ENCODE results near the gene DPP9. TPM values are rescaled to one million over a fixed set of nuclear protein-coding genes. Genes with fewer than 3 reads are reported as not detected.

The DPP9 gene
- total and polyA plus RNA-seq, 2 of the 13 experiments (the other 11 are each of a cell fraction or from before 2014, with no cell fraction given), result 8.4 to 25.8 TPM

GRCh38 chr19:4669723-4670480 lies 53.7 kb downstream of the DPP9 start, which contains the start of gene MYDGF (continued):
- TF ChIP-seq ELF1 (CRISPR knock-in tag; IDR thresholded peaks at IDR 0.05) (no peak), ZFP36 (IDR thresholded peaks at IDR 0.05; ENCODE audit: borderline replicate concordance, low read depth, low read length, partially characterized antibody) (no peak), GFI1 (CRISPR knock-in tag; IDR thresholded peaks at IDR 0.05; ENCODE audit: borderline replicate concordance) (no peak), MAFF (IDR thresholded peaks at IDR 0.05; ENCODE audit: low read depth, low read length) (no peak), SMAD1 (CRISPR knock-in tag; IDR thresholded peaks at IDR 0.05; ENCODE audit: borderline replicate concordance, low read depth) (no peak), ZSCAN25 (CRISPR knock-in tag; IDR thresholded peaks at IDR 0.05) (peak; percentile 83), PBX2 (CRISPR knock-in tag; IDR thresholded peaks at IDR 0.05) (no peak), KLF11 (CRISPR knock-in tag; IDR thresholded peaks at IDR 0.05) (no peak), TBL1XR1 (IDR thresholded peaks at IDR 0.05; ENCODE audit: borderline replicate concordance, low read length, partially characterized antibody) (no peak), SRSF9 (IDR thresholded peaks at IDR 0.05; ENCODE audit: borderline replicate concordance, insufficient read depth, low read depth, low read length, poor library complexity, severe bottlenecking) (no peak), RORA (CRISPR knock-in tag; IDR thresholded peaks at IDR 0.05) (no peak), DPF2 (CRISPR knock-in tag; IDR thresholded peaks at IDR 0.05; ENCODE audit: borderline replicate concordance, low read depth) (no peak), ZSCAN31 (CRISPR knock-in tag; IDR thresholded peaks at IDR 0.05; ENCODE audit: low read depth) (0 out of 2 replicates have a peak, but pooled peaks have one; percentile 17), TRIM24 (CRISPR knock-in tag; IDR thresholded peaks at IDR 0.05) (no peak), HMG20B (CRISPR knock-in tag; conservative IDR thresholded peaks at IDR 0.05) (no peak), ZBTB2 (CRISPR knock-in tag; IDR thresholded peaks at IDR 0.05; ENCODE audit: low read depth) (peak; percentile 65), FOXJ3 (CRISPR knock-in tag; IDR thresholded peaks at IDR 0.05; ENCODE audit: borderline replicate concordance) (no peak), ZNF563 (CRISPR knock-in tag; IDR thresholded peaks at IDR 0.05) (0 out of 2 replicates have a peak, but pooled peaks have one; percentile 7)
- TF ChIP-seq, protein P1, sequence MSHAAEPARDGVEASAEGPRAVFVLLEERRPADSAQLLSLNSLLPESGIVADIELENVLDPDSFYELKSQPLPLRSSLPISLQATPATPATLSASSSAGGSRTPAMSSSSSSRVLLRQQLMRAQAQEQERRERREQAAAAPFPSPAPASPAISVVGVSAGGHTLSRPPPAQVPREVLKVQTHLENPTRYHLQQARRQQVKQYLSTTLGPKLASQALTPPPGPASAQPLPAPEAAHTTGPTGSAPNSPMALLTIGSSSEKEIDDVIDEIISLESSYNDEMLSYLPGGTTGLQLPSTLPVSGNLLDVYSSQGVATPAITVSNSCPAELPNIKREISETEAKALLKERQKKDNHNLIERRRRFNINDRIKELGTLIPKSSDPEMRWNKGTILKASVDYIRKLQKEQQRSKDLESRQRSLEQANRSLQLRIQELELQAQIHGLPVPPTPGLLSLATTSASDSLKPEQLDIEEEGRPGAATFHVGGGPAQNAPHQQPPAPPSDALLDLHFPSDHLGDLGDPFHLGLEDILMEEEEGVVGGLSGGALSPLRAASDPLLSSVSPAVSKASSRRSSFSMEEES (CRISPR knock-in tag; IDR thresholded peaks at IDR 0.05), result peak; percentile 30; the same call in 1 of the 2 replicates
- TF ChIP-seq, protein P2, sequence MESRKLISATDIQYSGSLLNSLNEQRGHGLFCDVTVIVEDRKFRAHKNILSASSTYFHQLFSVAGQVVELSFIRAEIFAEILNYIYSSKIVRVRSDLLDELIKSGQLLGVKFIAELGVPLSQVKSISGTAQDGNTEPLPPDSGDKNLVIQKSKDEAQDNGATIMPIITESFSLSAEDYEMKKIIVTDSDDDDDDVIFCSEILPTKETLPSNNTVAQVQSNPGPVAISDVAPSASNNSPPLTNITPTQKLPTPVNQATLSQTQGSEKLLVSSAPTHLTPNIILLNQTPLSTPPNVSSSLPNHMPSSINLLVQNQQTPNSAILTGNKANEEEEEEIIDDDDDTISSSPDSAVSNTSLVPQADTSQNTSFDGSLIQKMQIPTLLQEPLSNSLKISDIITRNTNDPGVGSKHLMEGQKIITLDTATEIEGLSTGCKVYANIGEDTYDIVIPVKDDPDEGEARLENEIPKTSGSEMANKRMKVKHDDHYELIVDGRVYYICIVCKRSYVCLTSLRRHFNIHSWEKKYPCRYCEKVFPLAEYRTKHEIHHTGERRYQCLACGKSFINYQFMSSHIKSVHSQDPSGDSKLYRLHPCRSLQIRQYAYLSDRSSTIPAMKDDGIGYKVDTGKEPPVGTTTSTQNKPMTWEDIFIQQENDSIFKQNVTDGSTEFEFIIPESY (CRISPR knock-in tag; IDR thresholded peaks at IDR 0.05), result peak; percentile 16; the same call in 1 of the 2 replicates
